Neutrophil (primary cell): ENCODE results near the gene RBM7.

ENCODE experiments used
- H3K27ac ChIP-seq: fragments of 200-600 bp; sonication (generic); 2 replicates; pipeline ENCODE4 v1.5.1; 2016; ENCODE audit warnings: mild to moderate bottlenecking, moderate library complexity
- H3K27me3 ChIP-seq: fragments of 200-600 bp; sonication (generic); 2 replicates; pipeline ENCODE4 v1.6.0; 2016; ENCODE audit warnings: mild to moderate bottlenecking
- H3K36me3 ChIP-seq: fragments of 200-600 bp; sonication (generic); 2 replicates; pipeline ENCODE4 v1.5.1; 2017
- H3K4me1 ChIP-seq, 2 experiments: fragments of 200-600 bp in 1 of 2; sonication (generic) in 1 of 2; 1 replicate in 1 of 2; 2 replicates in 1 of 2; pipeline versions ENCODE4 v1.5.1 to v1.6.1; 2013 to 2016; ENCODE audit warnings: low read depth in 1 of 2, low read length in 1 of 2, mild to moderate bottlenecking in 1 of 2, moderate library complexity in 1 of 2; ENCODE audit not compliant: control insufficient read depth in 1 of 2, insufficient read depth in 1 of 2
- H3K4me3 ChIP-seq, 2 experiments: fragments of 200-600 bp in 1 of 2; sonication (generic) in 1 of 2; 1 replicate in 1 of 2; 2 replicates in 1 of 2; pipeline ENCODE4 v1.5.1; 2013 to 2016; ENCODE audit warnings: low read depth in 1 of 2, low read length in 1 of 2, mild to moderate bottlenecking in 1 of 2, moderate library complexity in 1 of 2
- H3K9me3 ChIP-seq: fragments of 200-600 bp; sonication (generic); 2 replicates; pipeline ENCODE4 v1.5.1; 2016
- TF ChIP-seq, protein P1 (sequence below): fragments of 200-600 bp; sonication (generic); IDR thresholded peaks from 2 replicates; pipeline ENCODE4 v1.5.1; 2016; ENCODE audit warnings: antibody characterized with exemption

Gene RBM7

DNA sequence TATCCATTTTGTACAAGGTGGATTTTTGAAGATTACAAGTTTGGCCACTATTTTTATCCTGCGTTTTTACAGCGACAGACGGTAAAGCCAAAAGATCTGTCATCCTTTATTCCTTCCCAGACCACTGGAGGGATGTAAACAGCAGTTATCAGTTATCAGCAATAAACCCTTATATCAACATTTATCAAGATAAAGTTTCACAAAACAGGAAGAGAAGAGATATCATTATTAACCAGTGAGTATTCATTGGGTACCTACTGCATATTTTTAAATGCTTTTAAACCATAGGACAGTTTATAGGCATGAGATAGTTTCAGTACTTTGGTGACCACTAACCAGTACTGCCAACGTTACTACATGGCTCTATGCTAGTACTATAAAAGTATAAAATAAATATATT is 32.9 kb downstream of the RBM7 start:
- H3K27me3 ChIP-seq, result no peaks in the 10 kb centered on the region
- H3K9me3 ChIP-seq, result no peaks in the 10 kb centered on the region
- H3K4me1 ChIP-seq, result no peaks in the 10 kb centered on the region
- no peak overlapping the region for H3K4me3 ChIP-seq
- H3K36me3 ChIP-seq, result no peaks in the 10 kb centered on the region
- TF ChIP-seq, protein P1, sequence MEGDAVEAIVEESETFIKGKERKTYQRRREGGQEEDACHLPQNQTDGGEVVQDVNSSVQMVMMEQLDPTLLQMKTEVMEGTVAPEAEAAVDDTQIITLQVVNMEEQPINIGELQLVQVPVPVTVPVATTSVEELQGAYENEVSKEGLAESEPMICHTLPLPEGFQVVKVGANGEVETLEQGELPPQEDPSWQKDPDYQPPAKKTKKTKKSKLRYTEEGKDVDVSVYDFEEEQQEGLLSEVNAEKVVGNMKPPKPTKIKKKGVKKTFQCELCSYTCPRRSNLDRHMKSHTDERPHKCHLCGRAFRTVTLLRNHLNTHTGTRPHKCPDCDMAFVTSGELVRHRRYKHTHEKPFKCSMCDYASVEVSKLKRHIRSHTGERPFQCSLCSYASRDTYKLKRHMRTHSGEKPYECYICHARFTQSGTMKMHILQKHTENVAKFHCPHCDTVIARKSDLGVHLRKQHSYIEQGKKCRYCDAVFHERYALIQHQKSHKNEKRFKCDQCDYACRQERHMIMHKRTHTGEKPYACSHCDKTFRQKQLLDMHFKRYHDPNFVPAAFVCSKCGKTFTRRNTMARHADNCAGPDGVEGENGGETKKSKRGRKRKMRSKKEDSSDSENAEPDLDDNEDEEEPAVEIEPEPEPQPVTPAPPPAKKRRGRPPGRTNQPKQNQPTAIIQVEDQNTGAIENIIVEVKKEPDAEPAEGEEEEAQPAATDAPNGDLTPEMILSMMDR, result no peak
- H3K27ac ChIP-seq, result no peak overlapping the region

DNA sequence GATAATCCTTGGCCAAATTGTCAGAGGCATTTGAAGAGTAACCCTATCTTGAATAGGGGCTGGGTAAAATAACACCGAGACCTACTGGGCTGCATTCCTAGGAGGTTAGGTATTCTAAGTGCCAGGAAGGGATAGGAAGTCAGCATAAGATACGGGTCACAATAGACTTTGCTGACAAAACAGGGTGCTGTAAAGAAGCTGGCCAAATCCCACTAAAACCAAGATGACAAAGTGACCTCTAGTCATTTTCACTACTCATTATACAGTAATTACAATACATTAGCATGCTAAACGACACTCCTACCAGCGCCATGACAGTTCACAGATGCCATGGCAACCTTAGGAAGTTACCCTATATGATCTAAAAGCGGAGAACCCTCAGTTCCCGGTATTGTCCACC is 37.8 kb downstream of the RBM7 start:
- peaks cover 10 to 13% of the 10 kb centered on the region in 2 experiments for H3K4me1 ChIP-seq
- no peak overlapping the region for H3K27ac ChIP-seq
- no peak overlapping the region for H3K4me3 ChIP-seq

DNA sequence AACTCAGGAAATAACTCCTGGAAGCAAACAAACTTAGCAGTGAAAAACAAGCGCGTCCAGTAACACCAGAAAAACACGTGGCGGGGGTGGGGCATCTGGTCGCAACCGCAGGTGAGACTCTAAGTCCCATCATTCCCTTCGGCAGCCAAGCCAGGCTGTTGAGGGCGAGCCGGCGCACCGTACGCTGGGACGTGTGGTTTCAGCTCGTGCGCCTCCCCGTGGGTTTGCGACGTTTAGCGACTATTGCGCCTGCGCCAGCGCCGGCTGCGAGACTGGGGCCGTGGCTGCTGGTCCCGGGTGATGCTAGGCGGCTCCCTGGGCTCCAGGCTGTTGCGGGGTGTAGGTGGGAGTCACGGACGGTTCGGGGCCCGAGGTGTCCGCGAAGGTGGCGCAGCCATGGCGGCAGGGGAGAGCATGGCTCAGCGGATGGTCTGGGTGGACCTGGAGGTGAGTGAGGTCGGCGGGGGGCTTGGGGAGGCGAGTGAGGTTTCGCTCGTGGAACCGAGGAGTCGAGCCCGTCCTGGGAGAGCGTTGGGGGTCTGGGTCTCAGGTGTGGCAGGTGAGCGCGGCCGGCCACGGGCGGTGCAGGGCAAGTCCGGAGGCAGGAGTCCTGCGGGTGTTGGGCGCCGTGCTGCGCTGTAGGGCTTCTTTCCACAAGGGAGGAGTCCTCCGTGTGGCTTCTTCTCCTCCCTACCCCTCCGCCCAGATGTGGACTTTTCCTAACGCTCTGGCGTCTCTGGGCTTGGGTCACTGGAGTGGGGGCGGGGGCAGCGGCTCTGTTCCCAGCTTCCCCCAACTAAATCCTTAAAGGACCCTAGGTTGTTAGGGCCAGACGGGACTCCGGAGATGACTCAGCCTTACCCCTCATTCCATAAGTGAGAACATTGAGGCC is 39.0 kb downstream of the RBM7 start, which contains the start of gene REXO2:
TSS of gene REXO2 (plus strand) at position 239 of the 892 bp plus-strand sequence. CDS start at position 301, 62 bp downstream.
- peaks cover 10 to 13% of the 10 kb centered on the region in 2 experiments for H3K4me1 ChIP-seq
- H3K4me3 ChIP-seq, result peak within 1 kb of the TSS; percentile 70 to 73
- no peaks in the 10 kb centered on the region for H3K36me3 ChIP-seq
- no peaks in the 10 kb centered on the region for H3K27me3 ChIP-seq
- TF ChIP-seq, protein P1, result peak; percentile 34
- H3K27ac ChIP-seq, result no peak within 1 kb of the TSS
- H3K9me3 ChIP-seq, result no peaks in the 10 kb centered on the region

More for the DNA sequence above, 37.8 kb downstream of the RBM7 start:
- H3K9me3 ChIP-seq, result no peaks in the 10 kb centered on the region
- H3K36me3 ChIP-seq, result no peaks in the 10 kb centered on the region
- H3K27me3 ChIP-seq, result no peaks in the 10 kb centered on the region
- TF ChIP-seq, protein P1, result no peak

DNA sequence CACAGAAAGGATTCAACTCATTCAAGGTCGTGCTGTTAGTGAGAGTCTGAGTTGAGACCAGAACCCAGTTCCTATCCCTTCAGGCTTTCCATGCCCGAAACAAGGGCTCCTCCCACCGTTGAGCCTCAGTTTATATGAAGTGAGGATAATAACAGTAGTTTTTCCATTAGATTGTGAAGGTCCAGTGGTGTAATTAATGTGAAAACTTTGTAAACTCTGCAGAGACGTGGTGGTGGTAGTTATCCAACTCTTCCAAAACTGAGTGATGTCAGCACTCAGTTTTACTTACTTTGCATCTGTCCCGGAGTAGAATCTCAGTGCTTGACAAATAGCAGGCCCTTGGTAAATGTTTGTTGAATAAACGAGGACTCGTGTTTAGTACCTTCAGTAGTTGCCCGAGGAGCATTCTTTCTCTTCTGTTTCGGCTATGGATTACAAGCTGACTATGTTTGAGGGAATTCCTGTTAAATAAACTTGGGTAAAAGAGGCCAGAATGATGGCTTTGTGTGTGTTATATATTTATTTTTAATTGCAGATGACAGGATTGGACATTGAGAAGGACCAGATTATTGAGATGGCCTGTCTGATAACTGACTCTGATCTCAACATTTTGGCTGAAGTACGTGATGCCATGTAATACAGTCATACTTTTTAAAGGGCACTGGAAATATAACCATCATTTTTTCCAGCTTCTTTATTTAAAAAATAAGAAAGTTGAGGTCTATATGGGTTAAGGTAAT is 39.8 kb downstream of the RBM7 start:
- H3K36me3 ChIP-seq, result no peaks in the 10 kb centered on the region
- TF ChIP-seq, protein P1, result no peak
- peak overlapping the region; percentile 70 to 73 for H3K4me3 ChIP-seq
- no peaks in the 10 kb centered on the region for H3K27me3 ChIP-seq
- H3K27ac ChIP-seq, result no peak overlapping the region
- peaks cover 10 to 13% of the 10 kb centered on the region in 2 experiments for H3K4me1 ChIP-seq
- no peaks in the 10 kb centered on the region for H3K9me3 ChIP-seq

DNA sequence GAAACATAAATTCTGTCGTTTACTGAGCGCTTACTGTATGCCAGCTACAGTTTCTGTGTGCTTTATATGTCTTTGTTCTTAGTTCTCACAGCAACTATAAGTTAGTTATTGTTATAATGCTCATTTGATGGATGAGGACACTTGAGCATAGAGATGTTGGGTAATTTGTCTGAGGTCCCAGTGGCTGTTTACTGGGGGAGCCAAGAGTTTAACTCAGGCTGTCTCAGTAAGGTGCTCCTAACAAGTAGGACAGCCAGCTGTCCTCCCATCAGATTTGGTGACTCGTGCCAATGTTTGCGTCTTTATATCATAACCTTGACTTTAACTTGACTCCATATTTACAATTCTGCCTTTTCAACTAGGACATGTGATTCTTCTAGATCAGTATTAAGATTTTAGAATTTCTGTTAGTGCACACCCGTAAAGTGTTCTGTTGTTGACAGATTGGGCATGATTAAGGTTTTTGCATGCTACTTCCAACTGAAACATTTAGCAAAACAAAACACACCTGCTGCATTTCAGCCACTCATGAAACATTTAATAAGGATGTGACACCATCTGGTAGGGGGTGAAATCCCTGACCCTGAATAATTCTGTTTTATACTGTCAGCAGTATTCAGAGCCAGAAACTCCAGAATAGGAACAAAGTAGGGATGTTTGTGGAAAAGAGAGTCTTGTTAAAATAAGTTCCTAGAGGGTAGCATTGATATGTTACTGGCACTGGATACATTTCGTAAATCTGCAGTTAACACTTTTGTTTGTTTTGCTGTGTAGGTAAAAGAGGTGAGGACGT is 40.7 kb downstream of the RBM7 start:
- no peak overlapping the region for H3K27ac ChIP-seq
- H3K27me3 ChIP-seq, result no peaks in the 10 kb centered on the region
- peaks cover 10 to 13% of the 10 kb centered on the region in 2 experiments for H3K4me1 ChIP-seq
- H3K4me3 ChIP-seq, result no peak overlapping the region
- H3K9me3 ChIP-seq, result no peaks in the 10 kb centered on the region
- H3K36me3 ChIP-seq, result no peaks in the 10 kb centered on the region
- TF ChIP-seq, protein P1, result no peak
